Central memory CD8-positive, alpha-beta T cell (primary cell): Measurements from ENCODE around the gene ELP1.
"Not testable (repeated sequence)": the region's sequence is repeated elsewhere in the genome, so short reads cannot be mapped to it uniquely, and the experiment has no call there.

Source experiments
- ATAC-seq: fragments of 150-1000 bp; cut with Tn5 transposase; replicated peaks from 2 replicates; pipeline ENCODE4 v1.10.0; 2022; ENCODE audit warnings: mild to moderate bottlenecking, moderate FRiP score, moderate number of reproducible peaks; ENCODE audit not compliant: poor library complexity, severe bottlenecking; ENCODE audit errors: extremely low read depth
- DNase-seq, 2 donors: peaks; one replicate each; pipeline ENCODE4 v3.0.0; 2021; ENCODE audit warnings: low spot score in 2 of 2
- H3K27ac Mint-ChIP-seq: one replicate; pipeline ENCODE4 v1.8.0; 2022; ENCODE audit warnings: low read depth, mild to moderate bottlenecking, moderate library complexity, mixed read lengths
- H3K27me3 Mint-ChIP-seq: one replicate; pipeline ENCODE4 v1.8.0; 2022; ENCODE audit warnings: mixed read lengths
- H3K36me3 Mint-ChIP-seq: one replicate; pipeline ENCODE4 v1.8.0; 2022; ENCODE audit warnings: mild to moderate bottlenecking, moderate library complexity, mixed read lengths; ENCODE audit not compliant: insufficient read depth
- H3K4me1 Mint-ChIP-seq: one replicate; pipeline ENCODE4 v1.8.0; 2022; ENCODE audit warnings: mixed read lengths
- H3K4me3 Mint-ChIP-seq: one replicate; pipeline ENCODE4 v1.8.0; 2022; ENCODE audit warnings: mild to moderate bottlenecking, moderate library complexity, mixed read lengths
- H3K9me3 Mint-ChIP-seq: one replicate; pipeline ENCODE4 v1.8.0; 2022; ENCODE audit warnings: mixed read lengths

The ELP1 gene

DNA sequence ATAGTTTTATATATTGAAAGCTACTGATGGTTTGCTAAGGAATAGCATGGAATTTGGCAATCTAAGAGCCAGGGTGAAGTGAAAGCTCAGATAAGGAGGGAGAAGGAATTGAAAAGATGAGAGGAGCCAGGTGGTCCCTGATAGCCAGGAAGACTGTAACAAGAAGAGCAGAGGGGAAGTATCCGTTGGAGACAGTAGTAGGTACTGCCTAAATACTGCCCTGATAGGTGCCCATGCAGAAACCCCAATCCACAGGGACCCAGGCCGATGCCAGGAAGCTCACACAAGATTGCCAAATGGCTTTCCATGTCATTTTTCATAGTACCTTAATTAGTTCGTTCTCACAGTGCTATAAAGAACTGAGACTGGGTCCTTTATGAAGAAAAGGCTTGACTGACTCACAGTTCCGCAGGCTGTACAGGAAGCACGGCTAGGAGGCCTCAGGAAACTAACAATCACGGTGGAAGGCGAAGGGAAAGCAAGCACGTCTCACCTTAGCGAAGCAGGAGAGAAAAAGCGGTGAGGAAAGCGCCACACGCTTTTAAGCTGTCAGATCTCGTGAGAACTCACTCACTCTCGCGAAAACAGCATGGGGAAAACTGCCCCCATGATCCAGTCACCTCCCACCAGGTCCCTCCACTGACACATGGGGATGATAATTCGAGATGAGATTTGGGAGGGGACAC, 91.2 kb downstream of the ELP1 start:
- H3K4me3 Mint-ChIP-seq: no peak overlapping the region
- ATAC-seq (no peak), DNase-seq (no peak)
- peaks cover 2% of the 10 kb centered on the region for H3K36me3 Mint-ChIP-seq
- no peaks in the 10 kb centered on the region for H3K4me1 Mint-ChIP-seq
- H3K27ac Mint-ChIP-seq: no peak overlapping the region
- no peaks in the 10 kb centered on the region for H3K9me3 Mint-ChIP-seq
- H3K27me3 Mint-ChIP-seq: no peaks in the 10 kb centered on the region

DNA sequence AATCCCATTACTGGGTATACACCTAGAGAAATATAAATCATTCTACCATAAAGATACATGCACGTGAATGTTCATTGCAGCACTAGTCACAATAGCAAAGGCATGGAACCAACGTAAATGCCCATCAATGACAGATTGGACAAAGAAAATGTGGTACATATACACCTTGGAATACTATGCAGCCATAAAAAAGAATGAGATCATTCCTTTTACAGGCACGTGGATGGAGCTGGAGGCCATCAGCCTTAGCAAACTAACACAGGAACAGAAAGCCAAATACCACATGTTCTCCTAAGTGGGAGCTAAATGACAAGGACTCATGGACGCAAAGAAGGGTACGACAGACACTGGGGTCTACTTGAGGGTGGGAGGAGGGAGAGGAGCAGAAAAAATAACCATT, 94.4 kb downstream of the ELP1 start:
- ATAC-seq, H3K36me3 Mint-ChIP-seq, H3K4me3 Mint-ChIP-seq, H3K9me3 Mint-ChIP-seq, H3K27ac Mint-ChIP-seq, DNase-seq, H3K4me1 Mint-ChIP-seq: not testable (repeated sequence)
- H3K27me3 Mint-ChIP-seq: peaks cover 13% of the 10 kb centered on the region

DNA sequence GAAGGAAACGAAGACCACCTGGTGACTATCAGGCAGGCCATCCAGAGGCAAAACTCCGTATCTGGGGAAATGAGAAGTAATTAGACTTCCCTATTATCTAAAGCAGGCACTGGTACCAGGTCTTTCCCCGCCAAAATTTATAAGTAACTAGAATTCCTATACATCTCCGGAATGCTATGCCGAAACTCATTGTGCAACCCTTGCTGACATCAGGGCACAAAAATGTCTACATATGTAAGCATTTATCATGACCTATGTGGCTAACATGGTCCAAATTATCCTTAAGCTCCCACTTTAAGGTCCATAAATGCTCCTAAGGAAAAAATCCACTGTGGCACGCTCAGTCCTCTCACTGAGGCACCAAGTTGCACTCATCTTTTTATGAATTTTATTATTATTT, 95.9 kb downstream of the ELP1 start:
- Mint-ChIP-seq H3K4me3 (no peak overlapping the region), H3K4me1 (peaks cover 6% of the 10 kb centered on the region), H3K36me3 (no peaks in the 10 kb centered on the region), H3K27ac (no peak overlapping the region), H3K27me3 (peaks cover 13% of the 10 kb centered on the region), H3K9me3 (no peaks in the 10 kb centered on the region)
- no peak for ATAC-seq
- no peak for DNase-seq

DNA sequence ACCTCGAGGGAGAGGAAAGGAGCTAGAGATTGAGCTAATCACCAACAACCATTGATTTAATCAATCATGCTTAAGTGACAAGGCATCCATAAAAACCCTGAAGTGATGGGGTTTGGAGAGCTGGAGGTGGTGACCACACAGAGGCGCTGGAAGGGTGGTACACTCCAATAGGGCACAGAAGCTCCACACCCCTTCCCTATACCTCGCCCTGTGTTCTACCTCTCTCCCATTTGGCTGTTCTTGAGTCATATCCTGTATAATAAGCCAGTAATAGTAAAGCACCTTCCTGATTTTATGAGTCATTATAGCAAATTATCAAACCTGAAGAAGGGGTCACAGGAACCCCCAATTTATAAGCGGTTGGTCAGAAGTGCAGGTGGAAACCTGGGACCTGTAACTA, 96.4 kb downstream of the ELP1 start:
- Mint-ChIP-seq H3K27ac (no peak overlapping the region), H3K36me3 (no peaks in the 10 kb centered on the region), H3K4me3 (no peak overlapping the region), H3K4me1 (peaks cover 6% of the 10 kb centered on the region), H3K9me3 (no peaks in the 10 kb centered on the region), H3K27me3 (peaks cover 13% of the 10 kb centered on the region)
- DNase-seq (no peak), ATAC-seq (no peak)

DNA sequence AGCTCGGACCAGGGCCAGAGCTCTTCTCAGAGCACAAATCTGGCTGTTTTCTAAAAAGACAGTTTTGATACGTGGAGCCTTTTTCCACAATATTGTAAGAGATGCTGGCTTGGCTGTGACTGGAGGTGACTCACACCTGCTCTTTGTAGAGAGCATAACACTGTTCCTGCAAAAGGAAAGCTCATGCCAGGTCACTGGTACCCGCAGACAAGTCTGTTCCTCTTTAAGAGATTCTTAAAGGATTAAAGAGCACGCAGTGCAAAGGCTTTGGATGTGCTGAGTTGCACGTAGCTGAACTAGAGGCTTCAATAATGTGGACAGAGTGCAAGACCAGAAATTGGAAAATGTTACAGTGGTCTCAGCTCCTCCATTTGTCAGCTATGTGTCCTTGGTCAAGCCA, 97.1 kb downstream of the ELP1 start:
- H3K36me3 Mint-ChIP-seq: no peaks in the 10 kb centered on the region
- ATAC-seq: no peak
- no peak overlapping the region for H3K27ac Mint-ChIP-seq
- no peak for DNase-seq
- H3K4me1 Mint-ChIP-seq: peaks cover 6% of the 10 kb centered on the region
- H3K4me3 Mint-ChIP-seq: no peak overlapping the region
- peaks cover 13% of the 10 kb centered on the region for H3K27me3 Mint-ChIP-seq
- H3K9me3 Mint-ChIP-seq: no peaks in the 10 kb centered on the region

DNA sequence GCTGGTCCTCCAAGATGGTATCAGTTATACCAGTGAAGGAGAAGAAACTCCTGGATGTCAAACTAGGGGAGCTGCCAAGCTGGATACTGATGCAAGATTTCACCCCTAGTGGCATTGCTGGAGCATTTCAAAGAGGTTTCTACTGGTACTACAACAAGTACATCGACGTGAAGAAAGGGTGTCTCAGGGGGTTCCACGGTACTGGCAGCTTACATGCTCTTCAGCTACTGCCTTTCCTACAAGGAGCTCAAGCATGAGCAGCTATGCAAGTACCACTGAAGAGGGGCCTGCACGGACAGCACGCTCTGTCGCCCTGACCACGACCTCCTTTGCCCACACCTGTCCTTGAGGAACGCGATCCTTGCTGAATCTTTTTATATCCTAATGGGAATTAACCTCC, 97.6 kb downstream of the ELP1 start:
- Mint-ChIP-seq H3K36me3 (no peaks in the 10 kb centered on the region), H3K4me1 (peaks cover 6% of the 10 kb centered on the region), H3K27me3 (peaks cover 13% of the 10 kb centered on the region), H3K4me3 (no peak overlapping the region), H3K9me3 (no peaks in the 10 kb centered on the region), H3K27ac (no peak overlapping the region)
- DNase-seq: no peak
- ATAC-seq: no peak

DNA sequence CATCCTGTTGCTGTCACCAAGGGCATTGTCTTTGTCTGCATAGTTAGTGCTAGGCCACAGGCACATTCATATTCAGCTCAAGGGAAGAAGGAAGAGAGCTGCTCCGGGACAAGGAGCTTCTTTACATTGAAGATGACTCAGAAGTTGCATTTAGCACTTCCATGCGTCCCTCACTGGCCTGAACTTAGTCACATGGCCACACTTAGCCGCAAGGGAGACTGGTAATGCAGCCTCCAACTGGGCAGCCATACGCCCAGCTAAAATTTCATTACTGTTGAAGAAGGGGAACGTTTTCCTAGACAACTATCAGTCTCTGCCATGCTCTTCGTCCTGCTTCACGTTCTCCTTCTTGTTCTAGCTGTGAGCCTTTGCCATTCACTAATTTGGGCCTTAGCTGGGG, 98.1 kb downstream of the ELP1 start:
- Mint-ChIP-seq H3K27ac (no peak overlapping the region), H3K36me3 (no peaks in the 10 kb centered on the region), H3K4me3 (no peak overlapping the region), H3K27me3 (peaks cover 16% of the 10 kb centered on the region), H3K9me3 (no peaks in the 10 kb centered on the region), H3K4me1 (peaks cover 6% of the 10 kb centered on the region)
- DNase-seq (no peak), ATAC-seq (no peak)

DNA sequence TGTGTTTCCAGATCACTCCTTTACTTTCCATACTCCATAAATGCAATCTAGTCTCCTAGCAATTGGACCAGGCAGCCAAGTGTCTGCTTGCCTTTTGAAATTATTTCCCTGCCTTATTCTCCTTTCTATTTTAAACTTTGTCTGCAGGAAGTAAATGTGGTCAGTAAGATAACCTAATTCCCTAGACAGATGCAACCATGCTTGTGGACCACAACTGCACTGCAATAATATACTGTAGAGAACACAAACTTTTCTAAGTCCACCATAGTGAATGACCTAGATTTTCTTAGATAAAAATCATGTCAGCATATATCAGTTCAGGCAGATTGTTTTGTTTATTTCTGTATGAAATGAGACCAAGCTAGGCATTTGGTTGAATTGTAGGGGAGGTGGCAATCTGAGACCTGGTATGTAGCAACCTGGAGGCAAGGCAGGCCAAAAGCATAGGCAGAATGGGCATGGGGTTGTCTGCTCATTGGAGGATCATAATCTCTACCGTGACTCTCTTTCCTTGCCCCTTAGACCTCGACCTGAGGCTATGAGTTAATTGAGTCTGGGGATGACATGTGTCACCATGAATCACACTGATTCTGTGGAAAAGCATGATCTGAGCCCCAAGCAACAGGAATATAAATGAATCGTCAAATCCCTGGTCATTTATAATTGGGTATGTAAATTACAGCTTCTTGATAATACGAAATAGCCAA, 98.8 kb downstream of the ELP1 start:
- DNase-seq (no peak), ATAC-seq (no peak)
- no peaks in the 10 kb centered on the region for H3K9me3 Mint-ChIP-seq
- peaks cover 23% of the 10 kb centered on the region for H3K27me3 Mint-ChIP-seq
- H3K36me3 Mint-ChIP-seq: no peaks in the 10 kb centered on the region
- H3K4me1 Mint-ChIP-seq: peaks cover 6% of the 10 kb centered on the region
- H3K4me3 Mint-ChIP-seq: no peak overlapping the region
- no peak overlapping the region for H3K27ac Mint-ChIP-seq

DNA sequence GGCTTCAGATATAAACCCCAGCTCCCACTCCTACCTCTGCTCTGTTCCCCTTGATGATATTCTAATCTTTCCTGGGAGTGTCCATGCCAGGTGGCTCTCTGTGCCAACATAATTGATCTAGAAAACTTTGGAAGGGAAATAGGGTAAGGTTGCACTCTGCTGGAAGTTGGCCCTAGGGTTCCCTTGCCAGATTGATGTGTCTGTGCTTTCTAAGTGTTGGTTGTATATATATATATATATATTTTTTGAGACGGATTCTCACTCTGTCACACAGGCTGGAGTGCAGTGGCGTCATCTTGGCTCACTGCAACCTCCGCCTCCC, 101.8 kb downstream of the ELP1 start:
- peaks cover 23% of the 10 kb centered on the region for H3K27me3 Mint-ChIP-seq
- DNase-seq (no peak), ATAC-seq (no peak)
- H3K9me3 Mint-ChIP-seq: no peaks in the 10 kb centered on the region
- H3K36me3 Mint-ChIP-seq: no peaks in the 10 kb centered on the region
- H3K4me1 Mint-ChIP-seq: peaks cover 6% of the 10 kb centered on the region
- no peak overlapping the region for H3K4me3 Mint-ChIP-seq
- no peak overlapping the region for H3K27ac Mint-ChIP-seq

DNA sequence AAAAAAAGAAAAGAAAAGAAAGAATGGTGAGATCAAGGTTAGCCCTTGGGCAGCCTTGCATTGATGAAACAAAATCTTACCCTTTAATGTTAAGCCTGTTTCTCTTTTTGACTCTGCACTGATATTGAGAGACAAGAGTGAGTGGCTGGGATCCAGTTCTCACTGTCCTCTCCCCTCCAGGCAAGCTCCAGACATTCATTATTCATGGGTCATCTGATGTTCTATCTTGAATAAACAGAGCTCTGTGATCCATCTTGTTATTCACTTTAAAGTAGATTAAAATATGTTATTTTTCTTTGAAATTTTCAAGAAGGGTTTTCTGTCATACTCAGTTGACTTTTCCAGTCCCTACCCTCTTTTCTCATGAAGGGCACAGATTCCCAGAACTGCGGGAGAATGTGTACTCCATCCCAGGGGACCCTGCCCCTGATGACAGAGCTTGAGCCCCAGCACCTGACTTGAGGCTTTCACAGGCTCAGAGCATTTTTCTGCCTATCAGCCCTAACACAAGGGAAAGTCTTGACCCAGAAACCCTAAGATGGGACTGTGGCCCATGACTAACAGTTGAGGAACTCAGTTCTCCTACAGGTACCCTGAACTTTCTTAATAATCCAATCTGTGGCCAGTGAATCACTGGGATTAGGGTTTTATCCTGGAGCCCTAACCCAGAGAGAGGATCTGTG, 102.3 kb downstream of the ELP1 start:
- H3K27ac Mint-ChIP-seq: no peak overlapping the region
- ATAC-seq (no peak), DNase-seq (no peak)
- H3K4me3 Mint-ChIP-seq: no peak overlapping the region
- H3K4me1 Mint-ChIP-seq: peaks cover 6% of the 10 kb centered on the region
- peaks cover 23% of the 10 kb centered on the region for H3K27me3 Mint-ChIP-seq
- no peaks in the 10 kb centered on the region for H3K9me3 Mint-ChIP-seq
- H3K36me3 Mint-ChIP-seq: no peaks in the 10 kb centered on the region

DNA sequence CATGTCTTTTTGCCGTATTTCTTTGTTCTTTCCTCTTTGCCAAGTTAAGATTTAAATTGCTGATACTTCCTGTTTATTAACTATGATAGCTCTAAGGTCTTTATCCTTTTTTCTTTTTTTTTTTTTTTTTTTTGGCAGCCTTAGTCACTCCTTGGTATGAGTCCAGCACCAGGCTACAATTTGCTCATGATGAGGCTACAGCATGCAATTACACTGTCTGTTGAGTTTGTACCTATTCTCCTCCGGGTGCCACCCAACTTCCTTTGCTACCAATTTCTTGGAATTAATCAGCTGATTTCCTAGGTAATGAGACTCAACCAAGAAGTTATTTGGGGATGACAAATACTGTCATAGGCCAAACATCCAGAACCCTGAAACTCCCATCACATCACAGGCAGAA, 103.7 kb downstream of the ELP1 start:
- no peaks in the 10 kb centered on the region for H3K36me3 Mint-ChIP-seq
- no peak overlapping the region for H3K27ac Mint-ChIP-seq
- ATAC-seq (no peak), DNase-seq (no peak)
- H3K4me3 Mint-ChIP-seq: no peak overlapping the region
- H3K4me1 Mint-ChIP-seq: peaks cover 6% of the 10 kb centered on the region
- H3K9me3 Mint-ChIP-seq: no peaks in the 10 kb centered on the region
- H3K27me3 Mint-ChIP-seq: peaks cover 11% of the 10 kb centered on the region

DNA sequence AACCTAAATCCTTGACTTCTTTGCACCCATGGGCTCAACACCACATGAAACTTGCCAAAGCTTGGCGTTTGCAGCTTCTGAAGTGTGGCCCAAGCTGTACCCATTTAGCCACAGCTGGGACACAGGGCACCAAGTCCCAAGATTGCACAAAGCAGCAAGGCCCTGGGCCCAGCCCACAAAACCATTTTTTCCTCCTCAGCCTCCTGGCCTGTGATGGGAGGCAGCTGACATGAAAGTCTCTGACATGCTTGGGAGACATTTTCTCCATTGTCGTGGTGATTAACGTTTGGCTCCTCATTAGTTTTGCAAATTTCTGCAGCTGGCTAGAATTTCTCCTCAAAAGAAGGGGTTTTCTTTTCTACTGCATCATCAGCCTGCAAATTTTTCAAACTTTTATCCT, 110.1 kb downstream of the ELP1 start:
- Mint-ChIP-seq H3K27me3 (peaks cover 12% of the 10 kb centered on the region), H3K36me3 (no peaks in the 10 kb centered on the region), H3K27ac (no peak overlapping the region), H3K4me3 (no peak overlapping the region), H3K9me3 (peaks cover 5% of the 10 kb centered on the region), H3K4me1 (no peaks in the 10 kb centered on the region)
- DNase-seq (no peak), ATAC-seq (no peak)
